MV-4-11 (cell line): ENCODE results near the gene CSHL1.
"Not testable (repeated sequence)": the region's sequence is repeated elsewhere in the genome, so short reads cannot be mapped to it uniquely, and the experiment has no call there.

ENCODE experiments used
- DNase-seq: peaks from one replicate; lab custom pipeline; 2025; lab: John Stamatoyannopoulos, UW

Gene CSHL1

DNA sequence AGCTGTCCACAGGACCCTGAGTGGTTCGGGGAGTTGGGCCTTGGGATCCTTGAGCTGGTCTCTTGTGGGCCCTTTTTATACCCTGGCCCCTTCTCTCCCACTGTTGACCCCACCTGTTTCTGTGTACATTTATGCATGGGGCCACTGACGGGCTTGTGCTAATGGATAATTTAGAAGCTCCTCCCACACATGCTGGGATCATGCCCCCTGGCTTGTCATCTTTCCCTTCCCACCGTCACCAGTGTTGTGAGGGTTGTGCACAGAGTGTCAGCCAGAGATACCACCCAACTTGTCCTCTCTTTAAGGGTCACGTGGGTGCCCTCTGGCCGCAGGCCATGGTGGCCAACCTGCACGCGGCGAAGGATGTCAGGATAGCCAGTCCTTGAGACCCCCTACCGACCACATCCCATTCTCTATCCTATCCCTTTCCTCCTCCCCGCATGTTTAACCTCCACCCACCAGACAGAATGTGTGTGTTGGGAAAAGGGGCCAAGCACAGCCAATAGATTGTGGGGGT, 7.8 kb upstream of the CSHL1 start, which contains the start of gene GH1:
TSS of gene GH1 (minus strand) at position 51 of the 517 bp plus-strand sequence. CDS start 63 bp downstream, outside the sequence.
- DNase-seq: not testable (repeated sequence)

DNA sequence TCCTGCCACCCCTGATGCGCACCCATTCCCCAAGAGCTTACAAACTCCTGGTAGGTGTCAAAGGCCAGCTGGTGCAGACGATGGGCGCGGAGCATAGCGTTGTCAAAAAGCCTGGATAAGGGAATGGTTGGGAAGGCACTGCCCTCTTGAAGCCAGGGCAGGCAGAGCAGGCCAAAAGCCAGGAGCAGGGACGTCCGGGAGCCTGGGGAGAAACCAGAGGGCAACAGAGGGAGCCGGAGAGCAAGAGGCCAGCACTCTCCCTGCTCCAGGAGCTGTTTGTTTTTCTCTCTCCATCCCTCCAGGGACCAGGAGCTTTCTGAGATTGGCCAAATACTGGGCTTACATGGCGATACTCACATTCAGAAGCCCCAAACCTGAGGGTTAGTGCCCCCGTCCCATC, 7.2 kb upstream of the CSHL1 start:
- no peak for DNase-seq

DNA sequence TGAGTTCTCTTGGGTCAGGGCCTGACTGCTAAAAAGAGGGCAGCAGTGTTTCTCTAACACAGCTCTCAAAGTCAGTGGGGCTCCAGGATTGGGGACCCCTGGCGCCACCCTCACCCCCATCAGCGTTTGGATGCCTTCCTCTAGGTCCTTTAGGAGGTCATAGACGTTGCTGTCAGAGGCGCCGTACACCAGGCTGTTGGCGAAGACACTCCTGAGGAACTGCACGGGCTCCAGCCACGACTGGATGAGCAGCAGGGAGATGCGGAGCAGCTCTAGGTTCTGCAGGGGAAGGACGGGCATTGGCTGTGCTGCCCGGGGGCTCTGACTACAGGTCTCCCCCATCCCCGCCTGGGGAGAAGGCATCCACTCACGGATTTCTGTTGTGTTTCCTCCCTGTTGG, 6.6 kb upstream of the CSHL1 start:
- no peak for DNase-seq

GRCh38 chr17:63917206-63917605, 6.1 kb upstream of the CSHL1 start:
- not testable (repeated sequence) for DNase-seq

DNA sequence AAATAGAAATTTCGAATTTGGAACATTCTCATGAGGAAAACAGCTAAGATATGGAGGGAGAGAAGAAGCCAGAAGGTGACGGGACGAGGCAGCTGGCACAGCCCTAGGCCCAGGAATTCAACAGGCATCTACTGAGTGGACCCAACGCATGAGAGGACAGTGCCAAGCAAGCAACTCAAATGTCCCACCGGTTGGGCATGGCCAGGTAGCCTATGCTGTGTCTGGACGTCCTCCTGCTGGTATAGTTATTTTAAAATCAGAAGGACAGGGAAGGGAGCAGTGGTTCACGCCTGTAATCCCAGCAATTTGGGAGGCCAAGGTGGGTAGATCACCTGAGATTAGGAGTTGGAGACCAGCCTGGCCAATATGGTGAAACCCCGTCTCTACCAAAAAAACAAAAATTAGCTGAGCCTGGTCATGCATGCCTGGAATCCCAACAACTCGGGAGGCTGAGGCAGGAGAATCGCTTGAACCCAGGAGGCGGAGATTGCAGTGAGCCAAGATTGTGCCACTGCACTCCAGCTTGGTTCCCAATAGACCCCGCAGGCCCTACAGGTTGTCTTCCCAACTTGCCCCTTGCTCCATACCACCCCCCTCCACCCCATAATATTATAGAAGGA, 5.6 kb upstream of the CSHL1 start:
- DNase-seq: no peak

GRCh38 chr17:63915753-63916152, 4.7 kb upstream of the CSHL1 start:
- peak; percentile 50 for DNase-seq

GRCh38 chr17:63914471-63914870, 3.4 kb upstream of the CSHL1 start:
- no peak for DNase-seq

DNA sequence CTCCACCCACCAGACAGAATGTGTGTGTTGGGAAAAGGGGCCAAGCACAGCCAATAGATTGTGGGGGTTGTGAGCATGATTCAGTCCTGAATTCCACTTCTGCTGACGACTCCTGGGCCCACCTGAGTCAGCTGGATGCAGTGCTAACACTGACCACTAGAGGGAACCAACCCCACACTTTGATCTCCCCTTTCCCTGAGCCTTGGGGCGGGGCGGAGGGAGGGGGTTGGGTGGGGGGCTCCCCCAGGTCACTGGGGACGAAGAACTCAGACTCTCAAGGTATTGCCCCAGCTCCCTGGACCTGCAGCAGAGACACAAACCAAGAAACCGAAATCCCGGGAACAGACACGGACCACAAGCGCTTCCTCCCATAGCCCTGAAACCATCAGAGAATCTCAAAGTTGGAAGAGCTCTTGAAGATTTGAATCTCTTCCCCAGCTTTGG, 621 bp upstream of the CSHL1 start:
- peak; percentile 0 for DNase-seq

- no peak for DNase-seq
Observed at GRCh38 chr17:63910096-63910495, 962 bp downstream of the CSHL1 start.

DNA sequence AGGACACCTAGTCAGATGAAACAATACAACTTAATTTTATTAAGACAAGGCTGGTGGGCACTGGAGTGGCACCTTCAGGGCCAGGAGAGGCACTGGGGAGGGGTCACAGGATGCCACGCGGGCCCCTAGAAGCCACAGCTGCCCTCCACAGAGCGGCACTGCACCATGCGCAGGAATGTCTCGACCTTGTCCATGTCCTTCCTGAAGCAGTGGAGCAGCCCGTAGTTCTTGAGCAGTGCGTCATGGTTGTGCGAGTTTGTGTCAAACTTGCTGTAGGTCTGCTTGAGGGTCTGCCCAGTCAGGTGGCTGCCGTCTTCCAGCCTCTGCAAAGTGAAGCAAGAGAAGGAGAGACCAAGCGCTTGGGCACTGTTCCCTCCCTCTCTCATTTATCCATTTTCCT, 1.5 kb downstream of the CSHL1 start:
- not testable (repeated sequence) for DNase-seq

DNA sequence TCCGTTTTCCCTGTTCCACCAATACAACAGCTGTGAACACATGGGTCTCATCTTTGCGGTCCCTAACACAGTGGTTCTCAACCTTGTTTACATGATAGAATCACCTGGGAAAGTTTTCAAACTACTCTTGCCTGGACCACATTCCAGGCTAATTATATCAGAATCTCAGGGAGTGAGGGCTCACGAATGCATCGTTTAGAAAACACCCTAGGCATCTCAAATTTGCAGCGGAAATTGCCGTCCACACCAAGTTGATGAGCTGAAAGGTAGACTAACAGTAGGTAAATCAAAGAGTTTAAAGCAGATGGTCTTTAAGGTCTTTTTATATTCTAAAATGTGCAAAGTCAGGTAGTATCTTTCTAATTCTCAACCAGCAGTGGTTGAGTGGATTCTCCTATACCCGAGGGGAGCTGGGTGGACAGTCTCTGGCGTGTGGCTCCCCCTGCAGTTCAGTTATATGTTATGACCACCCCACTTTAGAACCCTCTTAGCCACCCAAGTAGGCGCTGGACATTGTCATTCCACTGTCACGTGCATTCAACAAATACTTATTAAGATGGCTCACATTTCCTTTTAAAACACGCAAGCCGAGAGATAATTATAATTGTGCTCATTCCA, 3.8 kb downstream of the CSHL1 start:
- peak; percentile 0 for DNase-seq

DNA sequence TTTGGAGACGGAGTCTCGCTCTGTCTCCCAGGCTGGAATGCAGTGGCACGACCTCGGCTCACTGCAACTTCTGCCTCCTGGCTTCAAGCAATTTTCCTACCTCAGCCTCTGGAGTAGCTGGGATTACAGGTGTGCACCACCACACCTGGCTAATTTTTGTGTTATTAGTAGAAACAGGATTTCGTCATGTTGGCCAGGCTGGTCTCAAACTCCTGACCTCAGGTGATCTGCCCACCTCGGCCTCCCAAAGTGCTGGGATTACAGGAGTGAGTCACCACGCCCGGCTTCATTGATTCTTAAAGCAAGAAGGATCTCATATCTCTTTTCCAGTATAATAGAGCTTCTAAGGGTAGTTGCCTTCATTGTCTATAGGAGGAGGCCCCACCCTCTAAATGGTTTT, 6.3 kb downstream of the CSHL1 start:
- DNase-seq: not testable (repeated sequence)

DNA sequence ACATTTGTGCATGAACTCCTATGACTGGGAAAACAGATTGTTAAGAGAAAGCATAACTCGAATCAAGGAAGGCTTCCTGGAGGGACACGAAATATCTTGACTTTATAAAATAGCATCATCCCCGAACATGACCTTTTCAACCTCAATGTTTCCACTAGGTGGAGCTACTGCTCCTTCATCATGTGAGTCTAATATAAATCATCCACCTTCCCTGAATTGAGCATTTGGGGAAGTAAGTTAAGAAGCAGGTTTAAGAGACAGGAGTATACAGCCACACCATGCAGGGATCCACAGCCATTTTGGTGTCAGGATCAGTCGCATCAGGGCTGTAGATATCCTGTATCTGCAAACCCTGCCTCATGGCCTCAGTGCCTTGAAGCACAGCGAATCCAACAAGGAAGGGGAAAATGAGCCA, 7.3 kb downstream of the CSHL1 start:
- DNase-seq: peak; percentile 14

- DNase-seq: not testable (repeated sequence)
Observed at GRCh38 chr17:63901971-63902370, 9.1 kb downstream of the CSHL1 start.

DNA sequence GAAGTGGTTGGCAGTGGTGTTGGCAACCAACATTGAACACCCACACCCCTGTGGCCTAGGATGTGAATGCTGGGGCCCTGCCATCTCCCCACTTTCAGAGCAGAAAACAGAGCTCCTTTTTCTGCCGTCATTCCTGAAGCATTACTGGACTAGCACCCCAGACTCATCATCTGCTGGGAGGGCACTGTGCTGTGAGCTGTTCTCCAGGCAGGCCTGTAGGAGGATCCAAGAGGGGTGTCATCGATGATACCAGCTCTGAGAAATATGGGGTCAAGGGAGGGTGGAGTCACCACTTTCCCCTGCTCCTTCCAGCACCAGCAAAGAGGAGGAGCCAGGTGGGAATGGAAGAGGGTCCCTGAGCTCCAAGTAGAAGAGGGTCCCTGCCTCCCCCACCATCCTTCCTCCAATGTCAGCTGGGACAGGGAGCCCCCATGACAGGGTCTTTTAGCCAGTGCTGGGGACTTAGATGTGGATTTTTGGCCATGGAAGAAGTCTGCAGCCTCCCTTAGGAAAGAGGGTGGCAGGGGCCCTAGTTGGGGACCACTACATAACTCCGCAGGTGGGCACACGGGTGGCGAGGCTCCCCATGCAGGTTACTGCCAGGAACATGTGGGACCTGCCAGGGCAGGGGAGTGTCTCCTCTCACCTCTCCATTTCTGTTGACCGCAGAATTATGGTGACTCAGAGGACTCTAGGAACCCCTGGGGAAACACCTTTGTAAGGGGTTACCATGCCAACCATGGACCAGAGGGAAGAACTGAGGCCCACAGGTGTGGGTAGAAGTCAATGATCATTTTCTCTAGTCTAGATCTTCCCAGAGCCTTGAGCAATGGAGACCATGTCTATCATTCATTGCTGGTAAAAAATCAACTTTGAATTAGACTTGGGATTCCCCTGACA, 11.9 kb downstream of the CSHL1 start:
- DNase-seq: not testable (repeated sequence)

DNA sequence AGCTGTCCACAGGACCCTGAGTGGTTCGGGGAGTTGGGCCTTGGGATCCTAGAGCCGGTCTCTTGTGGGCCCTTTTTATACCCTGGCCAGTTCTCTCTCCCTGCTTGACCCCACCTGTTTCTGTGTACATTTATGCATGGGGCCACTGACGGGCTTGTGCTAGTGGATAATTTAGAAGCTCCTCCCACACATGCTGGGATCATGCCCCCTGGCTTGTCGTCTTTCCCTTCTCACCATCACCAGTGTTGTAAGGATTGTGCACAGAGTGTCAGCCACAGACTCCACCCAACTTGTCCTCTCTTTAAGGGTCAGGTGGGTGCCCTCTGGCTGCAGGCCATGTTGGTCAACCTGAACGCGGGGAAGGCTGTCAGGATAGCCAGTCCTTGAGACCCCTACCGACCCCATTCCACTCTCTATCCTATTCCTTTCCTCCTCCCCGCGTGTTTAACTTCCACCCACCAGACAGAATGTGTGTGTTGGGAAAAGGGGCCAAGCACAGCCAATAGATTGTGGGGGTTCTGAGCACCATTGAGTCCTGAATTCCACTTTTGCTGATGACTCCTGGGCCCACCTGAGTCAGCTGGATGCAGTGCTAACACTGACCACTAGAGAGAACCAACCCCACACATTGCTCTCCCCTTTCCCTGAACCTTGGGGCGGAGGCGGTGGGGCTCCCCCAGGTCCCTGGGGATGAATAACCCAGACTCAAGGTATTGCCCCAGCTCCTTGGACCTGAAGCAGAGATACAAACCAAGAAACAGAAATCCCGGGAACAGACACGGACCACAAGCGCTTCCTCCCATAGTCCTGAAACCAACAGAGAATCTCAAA, 14.3 kb downstream of the CSHL1 start, which contains the start of gene CSH1:
TSS of gene CSH1 (minus strand) at position 51 of the 831 bp plus-strand sequence. CDS start 63 bp downstream, outside the sequence.
- DNase-seq: not testable (repeated sequence)

DNA sequence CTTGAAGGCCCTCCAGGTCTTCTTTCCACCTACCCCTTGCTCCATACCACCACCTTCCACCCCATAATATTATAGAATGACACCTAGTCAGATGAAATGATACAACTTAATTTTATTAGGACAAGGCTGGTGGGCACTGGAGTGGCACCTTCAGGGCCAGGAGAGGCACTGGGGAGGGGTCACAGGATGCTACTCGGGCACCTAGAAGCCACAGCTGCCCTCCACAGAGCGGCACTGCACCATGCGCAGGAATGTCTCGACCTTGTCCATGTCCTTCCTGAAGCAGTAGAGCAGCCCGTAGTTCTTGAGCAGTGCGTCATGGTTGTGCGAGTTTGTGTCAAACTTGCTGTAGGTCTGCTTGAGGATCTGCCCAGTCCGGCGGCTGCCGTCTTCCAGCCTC, 16.2 kb downstream of the CSHL1 start:
- DNase-seq: not testable (repeated sequence)

- DNase-seq: not testable (repeated sequence)
Observed at GRCh38 chr17:63894021-63894420, 17.0 kb downstream of the CSHL1 start.

GRCh38 chr17:63892316-63893037, 18.6 kb downstream of the CSHL1 start:
- DNase-seq: peak; percentile 3

DNA sequence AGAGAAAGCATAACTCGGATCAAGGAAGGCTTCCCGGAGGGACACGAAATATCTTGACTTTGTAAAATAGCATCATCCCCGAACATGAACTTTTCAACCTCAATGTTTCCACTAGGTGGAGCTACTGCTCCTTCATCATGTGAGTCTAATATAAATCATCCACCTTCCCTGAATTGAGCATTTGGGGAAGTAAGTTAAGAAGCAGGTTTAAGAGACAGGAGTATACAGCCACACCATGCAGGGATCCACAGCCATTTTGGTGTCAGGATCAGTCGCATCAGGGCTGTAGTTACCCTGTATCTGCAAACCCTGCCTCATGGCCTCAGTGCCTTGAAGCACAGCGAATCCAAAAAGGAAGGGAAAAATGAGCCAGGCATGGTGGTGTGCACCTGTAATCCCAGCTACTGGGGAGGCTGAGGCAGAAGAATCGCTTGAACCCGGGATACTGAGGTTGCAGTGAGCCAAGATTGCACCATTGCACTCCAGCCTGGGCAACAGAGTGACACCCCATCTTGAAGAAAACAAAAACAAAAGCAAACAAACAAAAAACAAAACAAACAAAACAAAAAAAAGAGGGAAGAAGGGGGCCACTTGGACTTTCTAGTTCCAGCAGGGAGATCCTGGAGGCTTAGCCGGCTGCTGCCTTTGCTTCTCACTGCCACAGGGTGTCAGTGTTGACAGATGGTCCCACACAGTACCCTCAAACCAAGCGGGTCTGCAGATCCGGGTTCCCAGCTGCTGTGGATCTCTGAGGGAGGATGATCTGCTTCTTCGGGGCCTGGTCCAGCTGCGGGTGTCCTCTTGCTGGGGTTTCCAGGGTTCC, 21.8 kb downstream of the CSHL1 start:
- DNase-seq: peak; percentile 48
